Measurements from ENCODE around the gene CFAP100. TPM values are rescaled to one million over a fixed set of nuclear protein-coding genes. Genes with fewer than 3 reads are reported as not detected.
A peak's percentile ranks its signal among the peaks of the same experiment; 100 is the strongest.

Gene CFAP100
- total and polyA plus RNA-seq, 9 donors, result 0.20 to 1.2 (median 0.38) TPM; not detected in 3

- Histone ChIP-seq H3K4me1 (ENCODE audit: control insufficient read depth, insufficient read depth, low read length) (peaks cover 17% of the 10 kb centered on the region), H3K4me3 (ENCODE audit: low read length) (no peak overlapping the region), H3K27ac (ENCODE audit: low read length) (no peak overlapping the region), H3K36me3 (ENCODE audit: control insufficient read depth, insufficient read depth, low read length) (peaks cover 73% of the 10 kb centered on the region), H3K27me3 (ENCODE audit: control insufficient read depth, insufficient read depth, low read length) (no peaks in the 10 kb centered on the region), H3K9me3 (replicated peaks; ENCODE audit: control insufficient read depth, low read depth, low read length) (no peaks in the 10 kb centered on the region)
- 93% methylated on average over 6 of the region's 7 CpGs for WGBS (ENCODE audit: insufficient coverage)
- DNase-seq, result no peak
Observed at GRCh38 chr3:126460381-126460780, 65.7 kb downstream of the CFAP100 start.

- H3K36me3 ChIP-seq (ENCODE audit: control insufficient read depth, insufficient read depth, low read length), result peaks cover 77% of the 10 kb centered on the region
- WGBS (ENCODE audit: insufficient coverage), result 92% methylated on average over 15 of the region's 17 CpGs
- H3K27me3 ChIP-seq (ENCODE audit: control insufficient read depth, insufficient read depth, low read length), result no peaks in the 10 kb centered on the region
- H3K4me3 ChIP-seq (ENCODE audit: low read length), result no peak overlapping the region
- H3K27ac ChIP-seq (ENCODE audit: low read length), result no peak overlapping the region
- peaks cover 24% of the 10 kb centered on the region for H3K4me1 ChIP-seq (ENCODE audit: control insufficient read depth, insufficient read depth, low read length)
- no peaks in the 10 kb centered on the region for H3K9me3 ChIP-seq (replicated peaks; ENCODE audit: control insufficient read depth, low read depth, low read length)
- DNase-seq, result no peak
Observed at GRCh38 chr3:126461450-126462070, 66.9 kb downstream of the CFAP100 start.

DNA sequence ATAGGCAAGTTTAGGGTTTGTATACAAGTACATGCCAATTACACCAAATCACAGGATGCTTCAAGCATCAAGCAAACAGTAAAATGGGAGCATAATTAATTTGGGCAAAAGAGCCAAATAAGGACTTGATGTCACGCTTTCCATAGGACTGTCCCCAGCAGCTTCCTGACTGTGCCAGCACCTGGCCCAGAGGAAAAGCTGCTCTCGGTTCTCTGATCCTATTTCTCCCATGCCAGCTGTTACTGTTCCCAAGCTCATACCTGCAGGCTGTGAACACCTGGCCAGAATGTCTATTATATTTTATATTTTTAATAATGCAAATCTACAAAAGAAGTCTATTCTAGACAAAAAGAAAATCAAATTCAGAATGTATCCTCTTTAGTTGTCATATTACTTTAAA, 68.8 kb downstream of the CFAP100 start:
- no peak overlapping the region for H3K27ac ChIP-seq (ENCODE audit: low read length)
- no peak for DNase-seq
- no peaks in the 10 kb centered on the region for H3K9me3 ChIP-seq (replicated peaks; ENCODE audit: control insufficient read depth, low read depth, low read length)
- 100% methylated on average over 1 of the region's 2 CpGs for WGBS (ENCODE audit: insufficient coverage)
- H3K36me3 ChIP-seq (ENCODE audit: control insufficient read depth, insufficient read depth, low read length), result peaks cover 81% of the 10 kb centered on the region
- H3K4me3 ChIP-seq (ENCODE audit: low read length), result no peak overlapping the region
- H3K27me3 ChIP-seq (ENCODE audit: control insufficient read depth, insufficient read depth, low read length), result no peaks in the 10 kb centered on the region
- peaks cover 29% of the 10 kb centered on the region for H3K4me1 ChIP-seq (ENCODE audit: control insufficient read depth, insufficient read depth, low read length)

DNA sequence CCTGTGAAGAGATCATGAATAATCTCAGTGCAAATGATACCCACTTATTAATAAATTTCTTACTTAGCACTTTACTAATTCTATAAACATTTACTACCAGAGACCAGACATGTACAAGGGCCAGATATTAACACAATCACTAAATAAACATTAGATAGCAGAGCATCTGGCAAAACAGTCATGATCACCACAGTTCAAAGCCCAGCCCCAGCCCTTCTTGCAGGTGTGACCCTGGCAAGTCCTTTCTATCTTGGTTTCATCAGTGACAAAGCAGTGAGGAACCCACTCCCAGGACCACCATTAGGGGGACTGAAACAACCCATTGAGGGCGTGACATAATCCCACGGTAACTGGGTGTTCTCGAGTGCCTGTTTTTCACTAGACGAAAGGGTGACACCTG, 69.4 kb downstream of the CFAP100 start:
- WGBS (ENCODE audit: insufficient coverage), result 80% methylated on average over 2 of the region's 4 CpGs
- H3K4me1 ChIP-seq (ENCODE audit: control insufficient read depth, insufficient read depth, low read length), result peaks cover 29% of the 10 kb centered on the region
- DNase-seq, result no peak
- no peak overlapping the region for H3K27ac ChIP-seq (ENCODE audit: low read length)
- peaks cover 85% of the 10 kb centered on the region for H3K36me3 ChIP-seq (ENCODE audit: control insufficient read depth, insufficient read depth, low read length)
- no peaks in the 10 kb centered on the region for H3K9me3 ChIP-seq (replicated peaks; ENCODE audit: control insufficient read depth, low read depth, low read length)
- H3K27me3 ChIP-seq (ENCODE audit: control insufficient read depth, insufficient read depth, low read length), result no peaks in the 10 kb centered on the region
- no peak overlapping the region for H3K4me3 ChIP-seq (ENCODE audit: low read length)

- no peak overlapping the region for H3K27ac ChIP-seq (ENCODE audit: low read length)
- no peak overlapping the region for H3K4me3 ChIP-seq (ENCODE audit: low read length)
- H3K27me3 ChIP-seq (ENCODE audit: control insufficient read depth, insufficient read depth, low read length), result no peaks in the 10 kb centered on the region
- no peaks in the 10 kb centered on the region for H3K9me3 ChIP-seq (replicated peaks; ENCODE audit: control insufficient read depth, low read depth, low read length)
- H3K36me3 ChIP-seq (ENCODE audit: control insufficient read depth, insufficient read depth, low read length), result peaks cover 86% of the 10 kb centered on the region
- no CpG with 5 or more reads among the region's 4 CpGs for WGBS (ENCODE audit: insufficient coverage)
- DNase-seq, result no peak
- peaks cover 29% of the 10 kb centered on the region for H3K4me1 ChIP-seq (ENCODE audit: control insufficient read depth, insufficient read depth, low read length)
Observed at GRCh38 chr3:126464494-126464893, 69.8 kb downstream of the CFAP100 start.

DNA sequence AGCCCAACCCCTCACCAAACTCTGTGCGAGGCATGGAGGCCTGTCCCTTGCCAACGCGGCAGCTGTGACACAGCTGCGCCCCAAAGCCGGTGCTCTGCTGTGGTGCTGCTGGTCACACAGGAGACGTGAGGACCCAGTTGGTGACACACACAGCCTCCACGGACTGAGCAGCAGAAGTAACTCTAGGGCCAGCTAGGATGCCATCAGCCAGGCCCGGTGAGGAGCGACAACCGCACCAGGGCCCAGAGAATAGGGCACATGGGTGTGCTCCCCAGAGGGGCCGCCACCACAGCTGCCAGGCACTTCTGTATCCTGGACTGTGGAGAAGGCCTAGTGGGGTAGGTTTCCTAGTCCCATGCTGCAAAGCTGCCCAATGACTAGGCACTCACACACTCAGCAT, 70.3 kb downstream of the CFAP100 start:
- Histone ChIP-seq H3K27ac (ENCODE audit: low read length) (no peak overlapping the region), H3K27me3 (ENCODE audit: control insufficient read depth, insufficient read depth, low read length) (no peaks in the 10 kb centered on the region), H3K4me1 (ENCODE audit: control insufficient read depth, insufficient read depth, low read length) (peaks cover 29% of the 10 kb centered on the region), H3K9me3 (replicated peaks; ENCODE audit: control insufficient read depth, low read depth, low read length) (no peaks in the 10 kb centered on the region), H3K36me3 (ENCODE audit: control insufficient read depth, insufficient read depth, low read length) (peaks cover 87% of the 10 kb centered on the region), H3K4me3 (ENCODE audit: low read length) (no peak overlapping the region)
- no peak for DNase-seq
- 84% methylated on average over 11 of the region's 11 CpGs for WGBS (ENCODE audit: insufficient coverage)

- Histone ChIP-seq H3K4me1 (ENCODE audit: control insufficient read depth, insufficient read depth, low read length) (peaks cover 29% of the 10 kb centered on the region), H3K27ac (ENCODE audit: low read length) (no peak overlapping the region), H3K36me3 (ENCODE audit: control insufficient read depth, insufficient read depth, low read length) (peaks cover 88% of the 10 kb centered on the region), H3K4me3 (ENCODE audit: low read length) (no peak overlapping the region), H3K9me3 (replicated peaks; ENCODE audit: control insufficient read depth, low read depth, low read length) (no peaks in the 10 kb centered on the region), H3K27me3 (ENCODE audit: control insufficient read depth, insufficient read depth, low read length) (no peaks in the 10 kb centered on the region)
- peak; percentile 51 for DNase-seq
- WGBS (ENCODE audit: insufficient coverage), result 71% methylated on average over 14 of the region's 16 CpGs
Observed at GRCh38 chr3:126465928-126466544, 71.3 kb downstream of the CFAP100 start.

DNA sequence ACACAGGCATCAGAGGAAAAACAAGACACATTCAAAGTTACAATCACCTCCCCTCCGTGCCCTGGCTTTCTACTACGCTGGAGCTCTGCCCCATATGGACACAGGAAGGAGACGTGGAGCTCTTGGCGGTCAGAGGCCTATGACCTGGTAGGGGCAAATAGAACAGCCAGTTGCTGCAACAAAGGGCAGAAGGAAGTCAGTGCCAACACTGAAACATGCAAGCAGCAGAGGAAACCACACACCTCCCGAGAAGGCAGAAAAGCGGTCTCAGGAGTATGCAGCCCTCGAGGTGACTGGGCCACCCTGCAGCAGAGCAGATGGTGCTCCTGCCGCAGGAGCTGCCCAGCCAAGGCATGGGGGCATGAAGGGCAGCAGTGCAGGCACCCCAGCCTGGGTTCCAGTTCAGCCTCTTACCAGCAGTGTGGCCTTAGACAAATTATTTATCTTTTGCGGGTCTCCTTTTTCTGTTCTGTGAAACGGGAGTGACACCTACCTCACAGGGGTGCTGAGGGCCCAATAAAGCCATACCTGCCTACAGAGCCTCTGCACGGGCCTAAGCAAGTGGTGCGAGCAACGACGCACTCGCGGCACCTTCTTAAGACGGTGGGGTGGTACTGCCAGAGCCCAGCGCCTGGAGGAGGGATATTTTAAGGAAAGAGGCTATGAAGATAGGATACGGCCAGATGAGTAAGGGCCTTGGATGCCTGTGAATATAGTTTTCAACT, 72.3 kb downstream of the CFAP100 start:
- Histone ChIP-seq H3K36me3 (ENCODE audit: control insufficient read depth, insufficient read depth, low read length) (peaks cover 85% of the 10 kb centered on the region), H3K27me3 (ENCODE audit: control insufficient read depth, insufficient read depth, low read length) (no peaks in the 10 kb centered on the region), H3K27ac (ENCODE audit: low read length) (no peak overlapping the region), H3K9me3 (replicated peaks; ENCODE audit: control insufficient read depth, low read depth, low read length) (no peaks in the 10 kb centered on the region), H3K4me1 (ENCODE audit: control insufficient read depth, insufficient read depth, low read length) (peaks cover 33% of the 10 kb centered on the region), H3K4me3 (ENCODE audit: low read length) (no peak overlapping the region)
- DNase-seq, result no peak
- 75% methylated on average over 7 of the region's 19 CpGs for WGBS (ENCODE audit: insufficient coverage)

DNA sequence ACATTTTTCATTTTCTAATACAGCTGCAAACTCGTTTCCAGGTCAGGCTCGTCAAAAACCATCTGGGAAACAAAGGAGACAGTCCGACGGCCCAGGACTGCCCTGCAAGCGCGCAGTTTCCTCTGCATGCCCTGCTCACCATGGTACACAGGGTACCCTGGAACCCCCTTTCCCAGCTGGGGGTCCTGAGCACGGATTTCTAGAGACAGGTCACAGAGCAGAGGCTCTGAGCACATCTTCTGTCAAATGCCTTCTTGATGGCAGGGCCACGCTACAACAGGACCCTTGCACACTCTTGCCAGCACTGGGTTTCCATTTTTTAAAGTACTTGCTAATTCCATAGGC, 72.9 kb downstream of the CFAP100 start:
- Histone ChIP-seq H3K36me3 (ENCODE audit: control insufficient read depth, insufficient read depth, low read length) (peaks cover 80% of the 10 kb centered on the region), H3K27me3 (ENCODE audit: control insufficient read depth, insufficient read depth, low read length) (no peaks in the 10 kb centered on the region), H3K27ac (ENCODE audit: low read length) (no peak overlapping the region), H3K4me3 (ENCODE audit: low read length) (no peak overlapping the region), H3K4me1 (ENCODE audit: control insufficient read depth, insufficient read depth, low read length) (peaks cover 33% of the 10 kb centered on the region), H3K9me3 (replicated peaks; ENCODE audit: control insufficient read depth, low read depth, low read length) (no peaks in the 10 kb centered on the region)
- 78% methylated on average over 7 of the region's 8 CpGs for WGBS (ENCODE audit: insufficient coverage)
- no peak for DNase-seq

DNA sequence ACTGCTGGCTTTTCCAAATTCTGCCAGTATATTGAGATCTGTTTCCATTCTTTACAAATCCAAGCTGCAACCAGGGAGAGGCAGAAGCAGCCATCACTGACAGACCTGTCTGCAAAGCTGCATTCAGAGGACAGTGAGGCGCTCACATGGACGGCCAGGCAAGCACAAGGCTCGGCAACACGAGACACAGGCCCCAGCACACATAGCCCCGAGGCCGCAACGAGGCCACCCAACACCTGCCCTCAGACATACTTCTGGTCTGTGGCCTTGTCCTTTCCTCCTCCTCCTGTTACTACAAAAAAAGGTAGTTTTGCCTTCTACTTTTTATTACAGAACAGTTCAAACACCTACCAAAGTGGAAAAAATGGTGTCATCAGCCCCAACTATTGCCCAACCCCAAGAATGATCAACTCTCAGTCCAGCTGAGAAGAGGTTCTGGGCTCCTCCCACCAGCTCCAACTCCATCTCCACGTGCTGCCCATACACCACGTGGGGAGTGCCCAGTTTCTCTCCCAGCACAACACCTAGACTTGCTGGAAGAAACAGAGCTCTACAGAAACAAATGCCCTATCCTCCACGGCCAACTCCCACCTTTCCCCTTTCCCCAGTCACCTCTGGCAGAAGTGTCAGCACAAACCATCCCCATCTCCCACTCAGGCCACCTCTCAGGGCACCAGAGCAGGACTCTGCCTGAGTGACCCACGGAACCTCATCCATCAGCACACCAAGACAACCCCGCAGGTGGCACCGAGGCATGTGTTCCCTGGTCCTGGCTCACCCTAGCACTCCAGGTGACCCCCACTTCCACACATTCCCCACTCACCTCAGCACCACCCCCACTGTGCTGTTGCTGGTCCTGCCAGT, 73.6 kb downstream of the CFAP100 start:
- no peaks in the 10 kb centered on the region for H3K9me3 ChIP-seq (replicated peaks; ENCODE audit: control insufficient read depth, low read depth, low read length)
- H3K4me3 ChIP-seq (ENCODE audit: low read length), result no peak overlapping the region
- H3K27me3 ChIP-seq (ENCODE audit: control insufficient read depth, insufficient read depth, low read length), result no peaks in the 10 kb centered on the region
- 84% methylated on average over 13 of the region's 13 CpGs for WGBS (ENCODE audit: insufficient coverage)
- H3K27ac ChIP-seq (ENCODE audit: low read length), result no peak overlapping the region
- DNase-seq, result no peak
- peaks cover 79% of the 10 kb centered on the region for H3K36me3 ChIP-seq (ENCODE audit: control insufficient read depth, insufficient read depth, low read length)
- peaks cover 36% of the 10 kb centered on the region for H3K4me1 ChIP-seq (ENCODE audit: control insufficient read depth, insufficient read depth, low read length)

Data from muscle of leg (tissue), 11 donors.